K562 (cell line): ENCODE measurements around the gene SPATA16. TPM values are rescaled to one million over a fixed set of nuclear protein-coding genes. Genes with fewer than 3 reads are reported as not detected.

Source experiments
- ATAC-seq: fragments of 200-7000 bp; cut with Tn5 transposase; 3 replicates; pipeline ENCODE4 v1.9.1; 2020; ENCODE audit warnings: moderate library complexity
- BruUV-seq: library from RNA; stranded (reverse); fragments of 400-500 nt; replicated peaks from 2 replicates; lab custom pipeline; 2021; lab: Mats Ljungman, UMichigan
- CTCF ChIA-PET: fragments of 300-600 bp; formaldehyde crosslinking; extraction: SDS; loops from one replicate; lab custom pipeline; 2021; ENCODE audit warnings: low intra/inter-chr PET ratio; lab: Yijun Ruan, JAX
- POLR2A ChIA-PET: fragments of 300-600, 350-650 bp; sonication (Branson Sonifier 250); formaldehyde crosslinking; extraction: SDS; loops from one replicate; lab custom pipeline; 2021; ENCODE audit warnings: antibody characterized with exemption, inconsistent platforms; lab: Yijun Ruan, JAX
- DNase-seq, 4 experiments: peaks; one replicate each; pipeline versions ENCODE4 v3.0.0 to v3.0.0-alpha.2; 2011 to 2018; ENCODE audit warnings: low spot score in 3 of 4, mixed read lengths in 3 of 4; ENCODE audit errors: extremely low read depth in 1 of 4
- FAIRE-seq: peaks from 2 replicates; lab custom pipeline; 2011; peaks lifted over from hg19 to GRCh38; lab: Jason Lieb, UNC
- H2AFZ ChIP-seq: 2 replicates; pipeline ENCODE4 v1.6.0; 2011; ENCODE audit warnings: low read depth, low read length, control low read depth, inconsistent platforms
- H3K27ac ChIP-seq: fragments of 200-600 bp; 3 replicates; pipeline ENCODE4 v1.8.0; 2011; ENCODE audit warnings: low read depth, mild to moderate bottlenecking, control low read depth, inconsistent platforms, low read length, moderate library complexity, mixed read lengths; ENCODE audit errors: extremely low read depth
- H3K27me3 ChIP-seq, 2 experiments: fragments of 300-600 bp in 1 of 2; 2 replicates in 1 of 2; 3 replicates in 1 of 2; pipeline versions ENCODE4 v1.6.0 to v1.8.0; 2011; ENCODE audit warnings: inconsistent platforms in 2 of 2, low read length in 2 of 2, mild to moderate bottlenecking in 1 of 2, mixed read lengths in 1 of 2, moderate library complexity in 1 of 2; ENCODE audit not compliant: control insufficient read depth in 2 of 2, insufficient read depth in 2 of 2
- H3K36me3 ChIP-seq: fragments of 300-600 bp; 3 replicates; pipeline ENCODE4 v1.8.0; 2011; ENCODE audit warnings: mild to moderate bottlenecking, low read length, inconsistent platforms; ENCODE audit not compliant: control insufficient read depth, insufficient read depth
- H3K4me1 ChIP-seq, 2 experiments: fragments of 200-600 bp in 1 of 2; replicated peaks in 1 of 2; 2 replicates in 1 of 2; 3 replicates in 1 of 2; pipeline versions ENCODE4 v1.5.1 to v1.8.0; 2011; ENCODE audit warnings: inconsistent platforms in 2 of 2, low read length in 2 of 2, mild to moderate bottlenecking in 1 of 2, mixed read lengths in 1 of 2, moderate library complexity in 1 of 2; ENCODE audit not compliant: control insufficient read depth in 2 of 2, insufficient read depth in 2 of 2
- H3K4me2 ChIP-seq: 2 replicates; pipeline ENCODE4 v1.6.1; 2011; ENCODE audit warnings: low read length, control low read depth, inconsistent platforms, mixed read lengths; ENCODE audit not compliant: insufficient read depth
- H3K4me3 ChIP-seq: fragments of 200-600 bp; sonication (generic), shearing (Covaris generic); 2 replicates; pipeline ENCODE4 v1.5.1; 2016; ENCODE audit warnings: control low read depth, inconsistent platforms
- H3K79me2 ChIP-seq: fragments of 200-600 bp; 3 replicates; pipeline ENCODE4 v1.8.0; 2011; ENCODE audit warnings: low read length, inconsistent platforms; ENCODE audit not compliant: control insufficient read depth, insufficient read depth
- H3K9ac ChIP-seq, 2 experiments: 2 replicates each; pipeline versions ENCODE4 v1.6.0 to v1.6.1; 2011; ENCODE audit warnings: low read depth in 2 of 2, low read length in 2 of 2, control low read depth in 1 of 2, inconsistent platforms in 1 of 2, mild to moderate bottlenecking in 1 of 2, mixed read lengths in 1 of 2; ENCODE audit not compliant: insufficient read depth in 1 of 2
- H3K9me1 ChIP-seq: one replicate; pipeline ENCODE4 v1.6.0; 2011; ENCODE audit warnings: inconsistent platforms, mild to moderate bottlenecking, low read length, moderate library complexity; ENCODE audit not compliant: control insufficient read depth, insufficient read depth
- H3K9me3 ChIP-seq: replicated peaks from 2 replicates; pipeline ENCODE4 v1.5.1; 2011; ENCODE audit warnings: low read depth, low read length, inconsistent platforms; ENCODE audit not compliant: control insufficient read depth, insufficient read depth
- H4K20me1 ChIP-seq: replicated peaks from 2 replicates; pipeline ENCODE4 v1.6.1; 2011; ENCODE audit warnings: low read length, inconsistent platforms, mixed read lengths; ENCODE audit not compliant: control insufficient read depth, insufficient read depth
- POLR3G ChIP-seq: IDR thresholded peaks from 2 replicates; pipeline ENCODE4 v1.6.1; 2011; ENCODE audit not compliant: insufficient read length, insufficient replicate concordance; ENCODE audit errors: extremely low read depth
- SMARCE1 ChIP-seq: fragments of 450-650 bp; IDR thresholded peaks from 2 replicates; pipeline ENCODE4 v1.7.1; 2016; ENCODE audit warnings: mild to moderate bottlenecking
- SP1 ChIP-seq: sonication (generic); formaldehyde crosslinking; IDR thresholded peaks from 2 replicates; pipeline ENCODE4 v1.8.1; 2022; ENCODE audit warnings: mild to moderate bottlenecking, missing genetic modification reagents
- SUPT5H ChIP-seq: fragments of 450-650 bp; IDR thresholded peaks from 2 replicates; pipeline ENCODE4 v1.6.1; 2016
- ZNF316 ChIP-seq: fragments of 450-650 bp; IDR thresholded peaks from 2 replicates; pipeline ENCODE4 v1.6.1; 2016
- WGBS: fragments of 100-300 bp; shearing (Covaris generic); methylation state at CpG from one replicate; pipeline ENCODE4 v1.1.6; 2016; ENCODE audit warnings: low coverage, mixed read lengths; ENCODE audit not compliant: insufficient coverage; ENCODE audit errors: missing lambda C conversion rate; 5-methylcytosine and 5-hydroxymethylcytosine counted together
- in situ Hi-C: fragments of 300-500 bp; cut with MboI; formaldehyde crosslinking; loops from 4 replicates; pipeline ENCODE4 v1.15.0; 2018; ENCODE audit warnings: inconsistent platforms, mixed read lengths
- intact Hi-C: fragments of 100-400 bp; cut with micrococcal nuclease; formaldehyde crosslinking; loops from 2 replicates; pipeline ENCODE4 v1.14.2; 2022
- polyA plus RNA-seq, 8 experiments: library from polyadenylated mRNA; depleted of rRNA in 4 of 8; stranded (reverse) in 5 of 8; unstranded in 3 of 8; fragments of >200 nt; fragmentation: Nextera tagmentation in 2 of 8; fragmentation: Illumina TruSeq in 1 of 8; extraction: Ambion mirVana in 2 of 8; extraction: Trizol in 1 of 8; gene quantifications; 2 replicates each; pipeline versions ENCODE4 v1.2.1 to v1.2.3, GENCODE V29; 2011 to 2014; ENCODE audit warnings: inconsistent platforms in 1 of 8, missing spikeins in 1 of 8
- total RNA-seq, 7 experiments: library from RNA; depleted of rRNA in 6 of 7; stranded (reverse); fragments of >200 nt in 6 of 7; fragmentation: Illumina TruSeq in 2 of 7; extraction: Trizol in 2 of 7; gene quantifications; 2 replicates each; pipeline versions ENCODE4 v1.2.1 to v1.2.3, GENCODE V29; 2011 to 2021; ENCODE audit warnings: low replicate concordance in 1 of 7
- TF ChIP-seq, protein P1 (sequence below): fragments of 450-650 bp; IDR thresholded peaks from 2 replicates; pipeline ENCODE4 v1.6.1; 2017; ENCODE audit warnings: antibody characterized with exemption

Gene SPATA16
- total and polyA plus RNA-seq, 9 of the 15 experiments (the other 6 are each of a cell fraction or from before 2014, with no cell fraction given): not detected

- no peak for FAIRE-seq
- in situ Hi-C loops: no loop called here
Measured at GRCh38 chr3:173004681-173005080, 136.4 kb downstream of the SPATA16 start.

More at GRCh38 chr3:173004681-173005080, 136.4 kb downstream of the SPATA16 start:
- Histone ChIP-seq H3K27ac (no peak overlapping the region), H3K9me1 (no peaks in the 10 kb centered on the region), H3K27me3 (no peaks in the 10 kb centered on the region), H4K20me1 (no peaks in the 10 kb centered on the region), H3K36me3 (no peaks in the 10 kb centered on the region; the same call in 2 of the 3 replicates), H3K79me2 (no peaks in the 10 kb centered on the region; the same call in 2 of the 3 replicates), H3K4me2 (no peak overlapping the region), H3K4me1 (peaks cover 10 to 33% of the 10 kb centered on the region in 2 experiments), H2AFZ (no peak overlapping the region), H3K9me3 (peaks cover 18% of the 10 kb centered on the region; the same call in 1 of the 2 replicates), H3K4me3 (no peak overlapping the region), H3K9ac (no peak overlapping the region)
- DNase-seq (no peak), ATAC-seq (no peak)
- ChIA-PET POLR2A (no interaction called here), CTCF (no interaction called here)
- no TSS peak for BruUV-seq
- intact Hi-C loops: loop anchor here (5.0 kb wide), 1 partner anchor 43 kb away; no protein-coding TSS in a partner anchor
- TF ChIP-seq, protein P1, sequence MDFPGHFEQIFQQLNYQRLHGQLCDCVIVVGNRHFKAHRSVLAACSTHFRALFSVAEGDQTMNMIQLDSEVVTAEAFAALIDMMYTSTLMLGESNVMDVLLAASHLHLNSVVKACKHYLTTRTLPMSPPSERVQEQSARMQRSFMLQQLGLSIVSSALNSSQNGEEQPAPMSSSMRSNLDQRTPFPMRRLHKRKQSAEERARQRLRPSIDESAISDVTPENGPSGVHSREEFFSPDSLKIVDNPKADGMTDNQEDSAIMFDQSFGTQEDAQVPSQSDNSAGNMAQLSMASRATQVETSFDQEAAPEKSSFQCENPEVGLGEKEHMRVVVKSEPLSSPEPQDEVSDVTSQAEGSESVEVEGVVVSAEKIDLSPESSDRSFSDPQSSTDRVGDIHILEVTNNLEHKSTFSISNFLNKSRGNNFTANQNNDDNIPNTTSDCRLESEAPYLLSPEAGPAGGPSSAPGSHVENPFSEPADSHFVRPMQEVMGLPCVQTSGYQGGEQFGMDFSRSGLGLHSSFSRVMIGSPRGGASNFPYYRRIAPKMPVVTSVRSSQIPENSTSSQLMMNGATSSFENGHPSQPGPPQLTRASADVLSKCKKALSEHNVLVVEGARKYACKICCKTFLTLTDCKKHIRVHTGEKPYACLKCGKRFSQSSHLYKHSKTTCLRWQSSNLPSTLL: no peak
- TF ChIP-seq SMARCE1 (no peak), SP1 (CRISPR knock-in tag) (no peak), SUPT5H (no peak), ZNF316 (0 out of 2 replicates have a peak, but pooled peaks have one; percentile 46), POLR3G (no peak)
- 85% methylated on average over 6 of the region's 6 CpGs for WGBS
